ENCODE results near the gene ADGRL3. TPM values are rescaled to one million over a fixed set of nuclear protein-coding genes. Genes with fewer than 3 reads are reported as not detected.

The ADGRL3 gene
- total and polyA plus RNA-seq, 4 donors: 0.39 to 59.9 (median 2.9) TPM

- ATAC-seq (ENCODE audit: insufficient read depth, low FRiP score) (no peak), DNase-seq (peak in 2 of 3 donors; percentile 42 to 71)
- H3K4me3 ChIP-seq: no peak overlapping the region
- WGBS, 2 donors: 69 to 72% methylated on average over 5 of the region's 5 CpGs
- H3K27ac ChIP-seq (ENCODE audit: low read depth in 1 of 2, low read length in 1 of 2): no peak overlapping the region
- no peaks in the 10 kb centered on the region for H3K27me3 ChIP-seq (ENCODE audit: control insufficient read depth in 3 of 3, insufficient read depth in 3 of 3, low read length in 2 of 3)
- H3K4me1 ChIP-seq (ENCODE audit: control insufficient read depth in 5 of 5, insufficient read depth in 5 of 5, low read length in 5 of 5): peaks cover 0 to 7% (median 2%) of the 10 kb centered on the region in 5 donors
- H3K36me3 ChIP-seq (ENCODE audit: control insufficient read depth in 4 of 4, insufficient read depth in 4 of 4, low read length in 4 of 4): no peaks in the 10 kb centered on the region
- TF ChIP-seq CTCF (IDR thresholded peaks at IDR 0.05; ENCODE audit: control extremely low read depth, extremely low read depth): no peak
- H3K9me3 ChIP-seq (ENCODE audit: control insufficient read depth in 4 of 4, insufficient read depth in 3 of 4, low read length in 3 of 4): no peaks in the 10 kb centered on the region
- no peak overlapping the region for H3K9ac ChIP-seq (ENCODE audit: insufficient read depth in 1 of 2, low read length in 2 of 2)
Observed at GRCh38 chr4:61277785-61278760, 77.9 kb downstream of the ADGRL3 start.

- Histone ChIP-seq H3K4me1 (ENCODE audit: control insufficient read depth in 5 of 5, insufficient read depth in 5 of 5, low read length in 5 of 5) (peaks cover 0 to 1% (median 0%) of the 10 kb centered on the region in 5 donors), H3K4me3 (no peak overlapping the region), H3K36me3 (ENCODE audit: control insufficient read depth in 4 of 4, insufficient read depth in 4 of 4, low read length in 4 of 4) (no peaks in the 10 kb centered on the region), H3K9ac (ENCODE audit: insufficient read depth in 1 of 2, low read length in 2 of 2) (no peak overlapping the region), H3K9me3 (ENCODE audit: control insufficient read depth in 4 of 4, insufficient read depth in 3 of 4, low read length in 3 of 4) (no peaks in the 10 kb centered on the region), H3K27ac (ENCODE audit: low read depth in 1 of 2, low read length in 1 of 2) (no peak overlapping the region), H3K27me3 (ENCODE audit: control insufficient read depth in 3 of 3, insufficient read depth in 3 of 3, low read length in 2 of 3) (no peaks in the 10 kb centered on the region)
- WGBS, 2 donors: 83 to 86% methylated on average over 3 of the region's 3 CpGs
- DNase-seq: no peak
- TF ChIP-seq CTCF (IDR thresholded peaks at IDR 0.05; ENCODE audit: control extremely low read depth, extremely low read depth): no peak
- ATAC-seq (ENCODE audit: insufficient read depth, low FRiP score): no peak
Observed at GRCh38 chr4:61292322-61292721, 92.2 kb downstream of the ADGRL3 start.

GRCh38 chr4:61293707-61294400 is 93.7 kb downstream of the ADGRL3 start:
- Histone ChIP-seq H3K36me3 (ENCODE audit: control insufficient read depth in 4 of 4, insufficient read depth in 4 of 4, low read length in 4 of 4) (no peaks in the 10 kb centered on the region), H3K4me1 (ENCODE audit: control insufficient read depth in 5 of 5, insufficient read depth in 5 of 5, low read length in 5 of 5) (peaks cover 0 to 1% (median 0%) of the 10 kb centered on the region in 5 donors), H3K9me3 (ENCODE audit: control insufficient read depth in 4 of 4, insufficient read depth in 3 of 4, low read length in 3 of 4) (no peaks in the 10 kb centered on the region), H3K4me3 (no peak overlapping the region), H3K27me3 (ENCODE audit: control insufficient read depth in 3 of 3, insufficient read depth in 3 of 3, low read length in 2 of 3) (no peaks in the 10 kb centered on the region), H3K27ac (ENCODE audit: low read depth in 1 of 2, low read length in 1 of 2) (no peak overlapping the region), H3K9ac (ENCODE audit: insufficient read depth in 1 of 2, low read length in 2 of 2) (no peak overlapping the region)
- ATAC-seq (ENCODE audit: insufficient read depth, low FRiP score): no peak
- peak in 2 of 3 donors; percentile 15 to 53 for DNase-seq
- 74 to 82% methylated on average over 7 of the region's 7 CpGs for WGBS, 2 donors
- no peak for TF ChIP-seq CTCF (IDR thresholded peaks at IDR 0.05; ENCODE audit: control extremely low read depth, extremely low read depth)
